ENCODE data around the gene OMP.

DNA sequence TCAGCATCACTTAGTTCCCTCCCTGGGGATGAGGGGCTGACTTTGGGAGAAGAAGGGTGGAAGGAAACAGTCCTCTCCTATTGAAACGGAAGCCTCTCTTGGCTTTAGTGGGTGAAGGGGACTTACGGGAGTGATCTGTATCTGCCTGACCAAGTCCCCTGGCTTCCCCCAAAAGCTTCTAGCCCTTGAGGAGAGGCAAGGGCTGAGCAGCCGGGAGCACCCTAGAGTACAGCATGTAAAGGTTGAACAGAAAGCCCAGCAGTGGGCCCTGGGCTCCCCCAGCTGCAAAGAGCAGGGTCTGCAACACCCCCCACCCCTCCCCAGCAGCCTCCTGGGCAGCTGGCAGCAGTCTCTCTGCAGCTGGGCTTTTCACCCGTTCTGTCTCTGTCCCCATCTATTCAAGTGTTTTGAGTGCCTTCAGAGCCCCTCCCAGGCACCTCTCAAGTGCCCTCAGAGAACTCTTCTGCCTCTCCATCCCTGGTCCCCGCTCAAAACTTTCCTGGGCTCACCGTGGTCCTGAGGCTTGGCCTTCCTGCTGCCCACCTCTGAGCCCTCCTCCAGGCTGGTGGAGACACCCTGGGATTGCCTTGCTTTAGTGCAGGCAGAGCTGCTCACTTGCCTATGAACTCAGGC, 33.2 kb upstream of the OMP start:
- TF ChIP-seq, protein P1, sequence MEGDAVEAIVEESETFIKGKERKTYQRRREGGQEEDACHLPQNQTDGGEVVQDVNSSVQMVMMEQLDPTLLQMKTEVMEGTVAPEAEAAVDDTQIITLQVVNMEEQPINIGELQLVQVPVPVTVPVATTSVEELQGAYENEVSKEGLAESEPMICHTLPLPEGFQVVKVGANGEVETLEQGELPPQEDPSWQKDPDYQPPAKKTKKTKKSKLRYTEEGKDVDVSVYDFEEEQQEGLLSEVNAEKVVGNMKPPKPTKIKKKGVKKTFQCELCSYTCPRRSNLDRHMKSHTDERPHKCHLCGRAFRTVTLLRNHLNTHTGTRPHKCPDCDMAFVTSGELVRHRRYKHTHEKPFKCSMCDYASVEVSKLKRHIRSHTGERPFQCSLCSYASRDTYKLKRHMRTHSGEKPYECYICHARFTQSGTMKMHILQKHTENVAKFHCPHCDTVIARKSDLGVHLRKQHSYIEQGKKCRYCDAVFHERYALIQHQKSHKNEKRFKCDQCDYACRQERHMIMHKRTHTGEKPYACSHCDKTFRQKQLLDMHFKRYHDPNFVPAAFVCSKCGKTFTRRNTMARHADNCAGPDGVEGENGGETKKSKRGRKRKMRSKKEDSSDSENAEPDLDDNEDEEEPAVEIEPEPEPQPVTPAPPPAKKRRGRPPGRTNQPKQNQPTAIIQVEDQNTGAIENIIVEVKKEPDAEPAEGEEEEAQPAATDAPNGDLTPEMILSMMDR (IDR thresholded peaks at IDR 0.05; ENCODE audit: extremely low read depth in 1 of 2, insufficient read depth in 1 of 2, low read depth in 1 of 2, low read length in 2 of 2), result no peak
- TF ChIP-seq GATA2 (IDR thresholded peaks at IDR 0.05; ENCODE audit: insufficient read depth, insufficient read length, low read depth, low read length) (no peak), POLR2A (IDR thresholded peaks at IDR 0.05; ENCODE audit: low read depth, low read length) (no peak), EZH2 (IDR thresholded peaks at IDR 0.05; ENCODE audit: borderline replicate concordance, low read depth, low read length, severe bottlenecking) (no peak)

All from endothelial cell of umbilical vein (primary cell).